Stimulated activated naive CD8-positive, alpha-beta T cell treated with anti-CD3 and anti-CD28 coated beads, Interleukin-15, Interleukin-2, amounts not matched to agents 100 ng/mL and 50 ng/mL, for 24 hours (primary cell): ENCODE measurements around the gene EHBP1L1.
"Not testable (repeated sequence)": the region's sequence is repeated elsewhere in the genome, so short reads cannot be mapped to it uniquely, and the experiment has no call there.

Experiments used
- H3K27ac Mint-ChIP-seq: one replicate; pipeline ENCODE4 v1.8.0; 2021; ENCODE audit warnings: mild to moderate bottlenecking, mixed read lengths
- H3K27me3 Mint-ChIP-seq: one replicate; pipeline ENCODE4 v1.8.0; 2021; ENCODE audit warnings: mixed read lengths
- H3K36me3 Mint-ChIP-seq: one replicate; pipeline ENCODE4 v1.8.0; 2021; ENCODE audit warnings: low read depth, mixed read lengths
- H3K4me1 Mint-ChIP-seq: one replicate; pipeline ENCODE4 v1.8.0; 2021; ENCODE audit warnings: low read depth, mixed read lengths
- H3K4me3 Mint-ChIP-seq: one replicate; pipeline ENCODE4 v1.8.0; 2021; ENCODE audit warnings: mild to moderate bottlenecking, mixed read lengths
- H3K9me3 Mint-ChIP-seq: one replicate; pipeline ENCODE4 v1.8.0; 2021; ENCODE audit warnings: mixed read lengths

The EHBP1L1 gene

DNA sequence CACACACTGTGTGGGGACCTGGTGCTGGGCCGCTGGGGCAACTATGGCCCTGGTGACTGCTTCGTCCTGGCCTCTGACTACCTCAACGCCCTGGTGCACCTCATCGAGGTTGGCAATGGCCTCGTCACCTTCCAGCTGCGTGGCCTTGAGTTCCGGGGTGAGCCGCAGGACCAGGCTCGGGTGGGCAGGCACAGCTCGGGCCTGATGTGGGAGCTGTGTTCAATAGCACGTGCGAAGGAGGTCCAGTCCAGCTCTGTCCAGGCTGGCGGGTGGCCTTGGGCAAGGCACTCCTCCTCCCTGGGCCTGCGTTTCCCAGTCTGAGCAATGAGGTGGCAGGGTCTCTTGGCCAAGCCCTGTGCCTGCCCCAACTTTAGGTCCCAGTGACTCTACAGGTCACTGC lies 53.7 kb downstream of the EHBP1L1 start:
- no peak overlapping the region for H3K4me3 Mint-ChIP-seq
- no peaks in the 10 kb centered on the region for H3K9me3 Mint-ChIP-seq
- peaks cover 21% of the 10 kb centered on the region for H3K36me3 Mint-ChIP-seq
- peaks cover 10% of the 10 kb centered on the region for H3K4me1 Mint-ChIP-seq
- no peaks in the 10 kb centered on the region for H3K27me3 Mint-ChIP-seq
- no peak overlapping the region for H3K27ac Mint-ChIP-seq

DNA sequence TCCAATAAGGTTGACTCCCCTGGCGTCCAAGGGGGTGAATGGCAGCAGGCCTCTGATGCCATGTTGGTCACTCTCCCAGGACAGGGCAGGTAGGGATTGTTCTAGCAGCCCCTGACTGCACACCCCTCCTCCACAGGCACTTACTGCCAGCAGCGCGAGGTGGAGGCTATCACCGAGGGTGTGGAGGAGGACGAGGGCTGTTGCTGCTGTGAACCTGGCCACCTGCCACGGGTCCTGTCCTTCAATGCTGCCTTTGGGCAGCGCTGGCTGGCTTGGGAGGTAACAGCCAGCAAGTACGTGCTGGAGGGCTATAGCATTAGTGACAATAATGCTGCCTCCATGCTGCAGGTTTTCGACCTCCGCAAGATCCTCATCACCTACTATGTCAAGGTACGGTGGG lies 54.4 kb downstream of the EHBP1L1 start:
- Mint-ChIP-seq H3K4me3 (no peak overlapping the region), H3K27me3 (no peaks in the 10 kb centered on the region), H3K4me1 (peaks cover 10% of the 10 kb centered on the region), H3K27ac (no peak overlapping the region), H3K36me3 (peaks cover 21% of the 10 kb centered on the region), H3K9me3 (no peaks in the 10 kb centered on the region)

DNA sequence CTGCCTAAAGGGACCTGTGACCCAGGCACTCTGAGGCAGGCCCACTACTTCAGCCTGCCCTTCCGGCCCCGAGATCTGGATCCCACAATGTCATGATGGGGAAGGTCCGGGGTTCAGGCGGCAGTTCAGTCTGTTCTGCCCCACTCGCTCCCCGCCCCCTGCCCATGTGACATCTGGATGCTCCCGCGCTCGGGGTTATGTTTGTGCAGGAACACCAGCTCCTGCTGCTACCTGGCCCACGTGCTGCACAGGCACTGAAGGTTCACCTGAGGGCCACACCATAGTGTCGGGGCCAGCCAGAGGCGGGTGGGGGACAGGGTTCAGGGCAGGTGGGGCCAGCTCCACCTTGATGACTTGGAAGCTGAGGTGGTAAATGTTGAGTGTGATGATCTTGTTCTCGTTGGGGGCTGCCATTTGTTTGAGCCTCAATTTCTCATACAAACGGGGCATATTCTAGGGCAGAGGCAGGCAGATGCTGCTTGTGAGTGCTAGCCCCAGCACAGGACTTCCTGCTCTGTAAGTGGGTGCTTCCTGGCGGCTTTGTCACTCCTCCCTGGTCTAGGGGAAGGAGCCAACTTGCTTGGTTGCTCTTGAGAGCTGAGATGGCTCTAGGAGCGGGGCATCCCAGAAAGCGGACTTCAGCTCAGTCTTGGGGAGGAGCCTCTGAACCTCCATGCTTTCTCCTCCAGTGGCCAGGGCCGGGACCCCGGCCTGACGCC lies 57.7 kb downstream of the EHBP1L1 start:
- peaks cover 16% of the 10 kb centered on the region for H3K4me1 Mint-ChIP-seq
- H3K27me3 Mint-ChIP-seq = no peaks in the 10 kb centered on the region
- H3K27ac Mint-ChIP-seq = no peak overlapping the region
- H3K4me3 Mint-ChIP-seq = no peak overlapping the region
- H3K36me3 Mint-ChIP-seq = peaks cover 13% of the 10 kb centered on the region
- H3K9me3 Mint-ChIP-seq = no peaks in the 10 kb centered on the region

DNA sequence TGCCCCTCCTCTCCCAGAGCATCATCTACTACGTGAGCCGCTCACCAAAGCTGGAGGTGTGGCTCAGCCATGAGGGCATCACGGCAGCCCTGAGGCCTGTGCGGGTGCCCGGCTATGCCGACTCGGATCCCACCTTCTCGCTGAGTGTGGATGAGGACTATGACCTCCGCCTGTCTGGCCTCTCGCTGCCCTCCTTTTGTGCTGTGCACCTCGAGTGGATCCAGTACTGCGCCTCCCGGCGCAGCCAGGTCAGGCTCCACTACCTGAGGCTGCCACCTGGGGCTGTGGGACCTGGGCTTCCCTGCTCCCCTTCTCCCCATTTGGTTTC lies 58.2 kb downstream of the EHBP1L1 start:
- Mint-ChIP-seq H3K9me3 (no peaks in the 10 kb centered on the region), H3K27ac (no peak overlapping the region), H3K36me3 (peaks cover 13% of the 10 kb centered on the region), H3K4me3 (no peak overlapping the region), H3K27me3 (no peaks in the 10 kb centered on the region), H3K4me1 (peaks cover 21% of the 10 kb centered on the region)

DNA sequence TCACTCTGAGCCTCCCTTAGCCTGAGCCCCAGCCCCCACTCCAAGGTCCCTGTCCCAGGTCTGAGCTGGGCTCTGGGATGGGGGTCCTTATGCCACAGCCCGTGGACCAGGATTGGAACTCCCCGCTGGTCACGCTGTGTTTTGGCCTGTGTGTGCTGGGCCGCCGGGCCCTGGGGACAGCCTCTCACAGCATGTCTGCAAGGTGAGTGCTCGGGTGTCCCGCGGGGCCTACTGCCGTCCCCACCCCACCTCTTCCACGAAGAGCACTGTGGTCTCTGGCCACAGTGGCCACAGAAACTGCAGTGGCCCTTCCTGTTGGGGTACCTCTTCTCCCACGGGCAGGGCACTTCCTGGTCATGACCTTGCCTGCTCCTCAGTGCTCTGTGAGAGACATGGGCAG lies 58.6 kb downstream of the EHBP1L1 start:
- Mint-ChIP-seq H3K36me3 (peaks cover 10% of the 10 kb centered on the region), H3K4me3 (no peak overlapping the region), H3K4me1 (peaks cover 25% of the 10 kb centered on the region), H3K9me3 (no peaks in the 10 kb centered on the region), H3K27me3 (no peaks in the 10 kb centered on the region), H3K27ac (no peak overlapping the region)

DNA sequence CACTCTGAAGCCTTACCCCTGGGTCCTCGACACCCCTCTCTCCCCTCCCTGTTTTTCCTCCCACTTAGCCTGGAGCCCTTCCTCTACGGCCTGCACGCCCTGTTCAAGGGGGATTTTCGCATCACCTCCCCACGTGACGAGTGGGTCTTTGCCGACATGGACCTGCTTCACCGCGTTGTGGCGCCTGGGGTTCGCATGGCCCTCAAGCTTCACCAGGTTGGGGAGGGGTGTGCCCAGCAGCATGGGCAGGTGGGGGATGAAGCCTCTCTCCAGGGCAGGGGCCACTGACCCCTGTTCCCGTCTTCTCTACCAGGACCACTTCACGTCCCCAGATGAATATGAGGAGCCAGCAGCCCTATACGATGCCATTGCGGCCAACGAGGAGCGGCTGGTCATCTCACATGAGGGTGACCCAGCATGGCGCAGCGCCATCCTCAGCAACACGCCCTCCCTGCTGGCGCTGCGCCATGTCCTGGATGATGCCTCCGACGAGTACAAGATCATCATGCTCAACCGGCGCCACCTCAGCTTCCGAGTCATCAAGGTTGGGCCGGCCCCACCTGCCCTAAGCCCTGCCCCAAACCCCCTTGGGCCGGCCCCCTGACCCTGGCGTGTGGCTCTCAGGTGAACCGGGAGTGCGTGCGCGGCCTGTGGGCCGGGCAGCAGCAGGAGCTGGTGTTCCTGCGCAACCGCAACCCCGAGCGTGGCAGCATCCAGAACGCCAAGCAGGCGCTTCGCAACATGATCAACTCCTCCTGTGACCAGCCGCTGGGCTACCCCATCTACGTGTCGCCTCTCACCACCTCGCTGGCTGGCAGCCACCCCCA lies 59.3 kb downstream of the EHBP1L1 start:
- Mint-ChIP-seq H3K4me1 (peaks cover 32% of the 10 kb centered on the region), H3K4me3 (no peak overlapping the region), H3K27me3 (no peaks in the 10 kb centered on the region), H3K9me3 (no peaks in the 10 kb centered on the region), H3K36me3 (peaks cover 10% of the 10 kb centered on the region), H3K27ac (no peak overlapping the region)

DNA sequence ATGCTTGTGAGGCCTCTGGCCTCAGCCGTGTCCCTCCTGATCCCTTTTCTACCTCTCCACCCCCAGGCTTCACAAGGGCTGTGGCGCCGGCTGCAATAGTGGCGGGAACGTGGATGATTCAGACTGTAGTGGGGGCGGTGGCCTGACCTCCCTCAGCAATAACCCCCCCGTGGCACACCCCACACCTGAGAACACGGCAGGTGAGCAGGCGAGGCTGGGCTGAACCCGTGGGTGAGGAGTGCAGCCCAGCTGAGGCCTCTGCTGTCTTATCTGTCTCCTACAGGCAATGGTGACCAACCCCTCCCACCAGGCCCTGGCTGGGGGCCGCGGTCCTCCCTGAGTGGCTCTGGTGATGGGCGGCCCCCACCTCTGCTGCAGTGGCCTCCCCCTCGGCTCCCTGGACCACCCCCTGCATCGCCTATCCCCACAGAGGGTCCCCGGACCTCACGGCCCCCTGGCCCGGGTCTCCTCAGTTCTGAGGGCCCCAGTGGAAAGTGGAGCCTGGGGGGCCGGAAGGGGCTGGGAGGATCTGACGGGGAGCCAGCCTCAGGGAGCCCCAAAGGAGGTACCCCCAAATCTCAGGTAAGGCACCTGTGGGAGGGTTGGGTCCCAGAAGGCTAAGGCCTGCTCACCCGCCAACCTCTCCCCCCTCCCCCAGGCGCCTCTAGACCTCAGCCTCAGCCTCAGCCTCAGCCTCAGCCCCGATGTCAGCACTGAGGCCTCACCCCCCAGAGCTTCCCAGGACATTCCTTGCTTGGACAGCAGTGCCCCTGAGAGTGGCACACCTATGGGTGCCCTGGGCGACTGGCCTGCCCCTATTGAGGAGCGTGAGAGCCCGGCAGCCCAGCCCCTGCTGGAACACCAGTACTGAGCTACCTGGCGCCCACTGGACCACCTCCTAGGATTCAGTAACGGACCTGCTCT lies 60.5 kb downstream of the EHBP1L1 start:
- Mint-ChIP-seq H3K4me3 (no peak overlapping the region), H3K27ac (peak overlapping the region; percentile 39), H3K27me3 (no peaks in the 10 kb centered on the region), H3K4me1 (peaks cover 37% of the 10 kb centered on the region), H3K9me3 (no peaks in the 10 kb centered on the region), H3K36me3 (peaks cover 10% of the 10 kb centered on the region)

DNA sequence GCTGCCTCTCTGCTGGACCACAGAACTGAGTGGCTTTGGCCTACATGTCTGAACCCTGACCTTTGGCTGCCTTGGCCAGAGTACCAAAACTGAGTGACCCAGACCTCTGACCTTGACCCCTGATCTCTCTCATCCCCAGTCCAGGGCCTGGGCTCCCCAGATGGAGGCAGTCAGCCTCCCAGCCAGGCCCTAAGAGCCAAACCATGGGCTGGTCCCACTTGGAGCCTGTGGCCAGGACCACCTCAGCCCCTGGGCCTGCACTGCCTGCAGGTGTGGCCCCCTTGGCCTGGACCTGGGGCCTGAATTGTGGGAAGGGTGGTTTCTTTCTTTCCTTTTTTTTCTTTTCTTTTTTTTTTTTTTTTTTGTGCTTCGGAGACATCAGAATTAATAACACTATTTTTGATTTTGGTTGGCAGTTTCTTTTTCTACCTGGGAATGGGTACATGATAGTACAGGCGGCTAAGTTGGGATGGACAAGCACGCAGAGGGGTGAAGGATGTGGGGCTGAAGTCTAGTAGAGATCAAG lies 61.2 kb downstream of the EHBP1L1 start:
- peak overlapping the region; percentile 39 for H3K27ac Mint-ChIP-seq
- peaks cover 44% of the 10 kb centered on the region for H3K4me1 Mint-ChIP-seq
- peak overlapping the region; percentile 96 for H3K4me3 Mint-ChIP-seq
- H3K27me3 Mint-ChIP-seq = no peaks in the 10 kb centered on the region
- H3K36me3 Mint-ChIP-seq = peaks cover 14% of the 10 kb centered on the region
- no peaks in the 10 kb centered on the region for H3K9me3 Mint-ChIP-seq

DNA sequence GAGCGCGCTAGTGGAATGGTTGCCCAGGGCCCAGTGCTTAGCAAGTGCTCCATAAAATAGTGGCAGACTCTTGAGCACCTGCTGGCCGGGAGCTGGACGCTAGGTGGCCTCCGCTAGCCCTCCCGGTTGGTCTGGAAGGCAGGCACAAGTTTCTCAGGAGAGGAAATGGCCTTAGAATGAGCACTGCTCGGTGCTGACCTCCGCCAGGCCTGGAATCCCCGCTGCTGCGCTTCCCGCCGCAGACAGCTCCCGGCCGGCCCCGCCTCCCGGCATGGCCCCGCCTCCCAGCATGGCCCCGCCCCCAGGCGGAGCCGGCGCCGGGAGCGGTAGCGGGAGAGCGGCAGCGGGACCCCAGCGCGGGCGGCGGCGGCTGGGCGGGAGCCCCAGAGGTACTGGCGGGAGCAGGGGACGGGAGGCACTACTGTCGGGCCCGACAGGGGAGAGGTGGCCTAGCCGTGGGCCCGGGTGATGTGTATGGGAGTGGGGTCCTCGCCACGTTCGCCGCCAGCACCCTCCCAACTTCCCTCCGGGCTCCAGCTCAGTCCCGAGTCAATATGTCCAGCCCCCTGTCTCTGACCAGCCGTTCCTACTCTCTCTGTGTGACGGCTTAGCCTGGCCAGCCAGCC lies 62.1 kb downstream of the EHBP1L1 start, which contains the start of gene SIPA1:
Gene SIPA1 (plus strand): TSS at position 308 of the 626 bp plus-strand sequence. CDS start 2,821 bp downstream, outside the sequence.
- Mint-ChIP-seq H3K27me3 (no peaks in the 10 kb centered on the region), H3K4me3 (peak within 1 kb of the TSS; percentile 96), H3K9me3 (no peaks in the 10 kb centered on the region), H3K27ac (peak within 1 kb of the TSS; percentile 89), H3K4me1 (peaks cover 45% of the 10 kb centered on the region), H3K36me3 (peaks cover 14% of the 10 kb centered on the region)

DNA sequence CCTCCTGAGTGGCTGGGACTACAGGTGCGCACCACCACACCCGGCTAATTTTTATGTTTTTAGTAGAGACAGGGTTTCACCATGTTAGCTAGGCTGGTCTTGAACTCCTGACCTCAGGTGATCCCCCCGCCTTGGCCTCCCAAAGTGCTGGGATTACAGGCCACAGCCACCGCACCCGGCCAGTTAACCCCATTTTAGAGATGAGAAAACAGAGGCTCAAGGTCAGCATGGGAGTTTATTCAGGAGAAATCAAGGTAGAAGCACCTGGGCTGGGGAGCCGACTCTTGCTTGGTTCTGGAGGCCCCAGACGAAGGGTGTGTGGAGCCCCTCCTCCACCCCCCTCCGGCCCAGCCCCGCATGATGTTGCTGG lies 63.4 kb downstream of the EHBP1L1 start:
- Mint-ChIP-seq H3K27ac (peak overlapping the region; percentile 89), H3K4me3 (peak overlapping the region; percentile 96), H3K4me1 (peaks cover 50% of the 10 kb centered on the region), H3K36me3 (peaks cover 25% of the 10 kb centered on the region)
- not testable (repeated sequence) for H3K9me3 Mint-ChIP-seq, H3K27me3 Mint-ChIP-seq

DNA sequence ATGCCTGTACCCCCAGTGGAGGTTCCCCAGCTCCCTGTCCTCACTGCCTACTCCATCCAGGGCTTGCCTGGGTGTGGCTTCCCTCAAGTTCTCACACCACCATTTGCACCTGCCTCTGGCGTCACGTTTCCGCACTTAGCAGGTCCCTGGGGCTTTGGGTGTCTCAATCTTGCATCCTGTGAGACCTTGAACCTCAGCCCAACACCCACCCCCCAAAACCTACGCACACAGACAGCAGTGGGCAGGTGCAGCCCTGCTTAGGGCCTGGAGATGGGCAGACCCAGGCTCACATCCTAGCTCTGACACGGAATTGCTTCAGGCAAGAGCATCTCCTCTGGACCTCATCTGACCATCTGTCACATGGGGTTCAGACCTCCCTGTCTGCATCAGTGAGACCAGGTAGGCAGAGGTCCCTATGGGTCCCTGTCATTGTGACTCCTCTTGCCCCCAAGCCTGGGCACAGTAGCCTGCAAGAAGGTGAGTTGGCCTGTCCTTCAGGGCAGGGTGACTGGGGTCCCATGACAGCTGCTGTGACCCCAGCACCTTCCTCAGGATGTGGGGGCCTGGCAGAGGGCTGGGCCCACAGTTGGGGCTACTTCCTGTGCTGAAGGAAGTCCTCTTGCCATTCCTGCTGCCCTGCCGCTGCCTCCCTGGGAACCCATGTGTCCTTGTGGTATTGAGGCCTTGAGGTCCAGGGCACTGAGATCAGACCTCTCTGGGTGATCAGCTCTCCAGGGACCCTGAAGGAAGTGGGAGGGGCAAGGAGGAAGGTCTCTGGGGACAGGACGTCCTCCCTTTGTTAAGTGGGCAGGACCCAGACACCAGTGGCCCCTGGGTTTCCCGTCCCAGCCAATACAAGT lies 64.0 kb downstream of the EHBP1L1 start:
- Mint-ChIP-seq H3K27me3 (no peaks in the 10 kb centered on the region), H3K4me1 (peaks cover 50% of the 10 kb centered on the region), H3K36me3 (peaks cover 25% of the 10 kb centered on the region), H3K27ac (peak overlapping the region; percentile 89), H3K9me3 (no peaks in the 10 kb centered on the region), H3K4me3 (peak overlapping the region; percentile 96)

DNA sequence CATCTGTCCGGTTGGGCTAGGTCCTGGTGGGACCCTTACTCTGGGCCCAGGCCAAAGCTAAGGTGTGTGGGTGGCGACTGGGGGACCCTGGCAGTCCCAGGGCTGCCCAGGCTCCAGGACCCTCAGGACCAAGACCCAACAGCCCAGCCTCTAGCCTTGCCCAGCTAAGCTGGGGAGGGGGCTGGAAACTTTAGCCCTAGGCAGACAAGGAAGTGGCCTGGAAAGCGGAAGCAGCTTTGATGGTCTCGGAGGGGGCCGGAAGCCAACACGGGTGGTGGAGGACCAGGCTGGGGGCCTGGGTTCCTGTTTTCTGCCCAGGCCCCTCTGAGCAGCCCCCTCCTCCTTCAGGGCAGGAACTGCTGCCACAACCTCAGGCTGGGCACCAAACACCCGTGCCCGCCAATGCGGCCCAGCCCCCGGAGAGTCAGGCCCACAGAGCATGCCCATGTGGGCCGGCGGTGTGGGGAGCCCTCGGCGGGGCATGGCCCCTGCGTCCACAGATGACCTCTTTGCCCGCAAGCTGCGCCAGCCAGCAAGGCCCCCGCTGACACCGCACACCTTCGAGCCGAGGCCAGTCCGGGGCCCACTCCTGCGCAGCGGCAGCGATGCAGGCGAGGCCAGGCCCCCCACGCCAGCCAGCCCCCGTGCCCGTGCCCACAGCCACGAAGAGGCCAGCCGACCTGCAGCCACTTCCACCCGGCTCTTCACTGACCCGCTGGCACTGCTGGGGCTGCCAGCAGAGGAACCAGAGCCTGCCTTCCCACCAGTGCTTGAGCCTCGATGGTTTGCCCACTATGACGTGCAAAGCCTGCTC lies 64.8 kb downstream of the EHBP1L1 start:
- Mint-ChIP-seq H3K27ac (peak overlapping the region; percentile 89), H3K36me3 (peaks cover 29% of the 10 kb centered on the region), H3K27me3 (no peaks in the 10 kb centered on the region), H3K9me3 (no peaks in the 10 kb centered on the region), H3K4me3 (peak overlapping the region; percentile 96), H3K4me1 (peaks cover 50% of the 10 kb centered on the region)
